WTC11 (cell line): Measurements from ENCODE around the gene PDE6G. TPM values are rescaled to one million over a fixed set of nuclear protein-coding genes. Genes with fewer than 3 reads are reported as not detected.
A peak's percentile ranks its signal among the peaks of the same experiment; 100 is the strongest.

ENCODE experiments used
- ATAC-seq: fragments of 200-7000 bp; cut with Tn5 transposase; 2 replicates; pipeline ENCODE4 v1.10.0; 2021; ENCODE audit warnings: mild to moderate bottlenecking, moderate library complexity
- CTCF ChIA-PET: fragments of 300-600 bp; sonication (Branson Sonifier 250); formaldehyde crosslinking; loops from one replicate; lab custom pipeline; 2021; ENCODE audit warnings: antibody characterized with exemption; lab: Charles Lee
- POLR2A ChIA-PET: fragments of 350-600 bp; sonication (Branson Sonifier 250); formaldehyde crosslinking; loops from one replicate; lab custom pipeline; 2021; ENCODE audit warnings: antibody characterized with exemption; lab: Charles Lee
- DNase-seq: peaks from one replicate; pipeline ENCODE4 v3.0.0; 2021; ENCODE audit warnings: low spot score
- H3K27ac Mint-ChIP-seq: 2 replicates; pipeline ENCODE4 v1.8.0; 2021; ENCODE audit warnings: mixed read lengths
- H3K27me3 Mint-ChIP-seq: 2 replicates; pipeline ENCODE4 v1.8.0; 2021; ENCODE audit warnings: low read depth, mild to moderate bottlenecking, moderate library complexity, mixed read lengths
- H3K36me3 Mint-ChIP-seq: 2 replicates; pipeline ENCODE4 v1.8.0; 2021; ENCODE audit warnings: mixed read lengths
- H3K4me1 Mint-ChIP-seq: 2 replicates; pipeline ENCODE4 v1.8.0; 2022; ENCODE audit warnings: mixed read lengths
- H3K4me3 Mint-ChIP-seq: 2 replicates; pipeline ENCODE4 v1.8.0; 2021; ENCODE audit warnings: mild to moderate bottlenecking, moderate library complexity, mixed read lengths
- H3K9me3 Mint-ChIP-seq: 2 replicates; pipeline ENCODE4 v1.8.0; 2021; ENCODE audit warnings: mixed read lengths
- ATF1 ChIP-seq: sonication (generic); formaldehyde crosslinking; IDR thresholded peaks from 2 replicates; pipeline ENCODE4 v1.8.1; 2023; ENCODE audit warnings: mild to moderate bottlenecking, moderate library complexity, missing genetic modification reagents
- CBFB ChIP-seq: sonication (generic); formaldehyde crosslinking; IDR thresholded peaks from 2 replicates; pipeline ENCODE4 v1.8.1; 2022; ENCODE audit warnings: mild to moderate bottlenecking, low read depth, missing genetic modification reagents
- CDX4 ChIP-seq: fragments of 250-450 bp; sonication (Bioruptor Pico); IDR thresholded peaks from 2 replicates; pipeline ENCODE4 v1.9.0; 2021; ENCODE audit warnings: moderate library complexity, mild to moderate bottlenecking, inconsistent platforms, borderline replicate concordance
- CREM ChIP-seq: sonication (generic); formaldehyde crosslinking; IDR thresholded peaks from 2 replicates; pipeline ENCODE4 v1.8.1; 2022; ENCODE audit warnings: mild to moderate bottlenecking, missing genetic modification reagents, moderate library complexity
- EMX1 ChIP-seq: fragments of 250-450 bp; sonication (Bioruptor Pico); IDR thresholded peaks from 2 replicates; pipeline ENCODE4 v1.8.0; 2021; ENCODE audit warnings: mild to moderate bottlenecking
- ESRRA ChIP-seq: sonication (generic); formaldehyde crosslinking; IDR thresholded peaks from 2 replicates; pipeline ENCODE4 v1.8.1; 2022; ENCODE audit warnings: mild to moderate bottlenecking, missing genetic modification reagents, borderline replicate concordance
- FOXK1 ChIP-seq: sonication (generic); formaldehyde crosslinking; IDR thresholded peaks from 2 replicates; pipeline ENCODE4 v1.8.0; 2022; ENCODE audit warnings: mild to moderate bottlenecking, moderate library complexity, missing genetic modification reagents
- FOXP4 ChIP-seq: sonication (generic); formaldehyde crosslinking; IDR thresholded peaks from 2 replicates; pipeline ENCODE4 v1.8.0; 2022; ENCODE audit warnings: mild to moderate bottlenecking, missing genetic modification reagents
- GABPB1 ChIP-seq: sonication (generic); formaldehyde crosslinking; IDR thresholded peaks from 2 replicates; pipeline ENCODE4 v1.8.1; 2023; ENCODE audit warnings: mild to moderate bottlenecking, missing genetic modification reagents
- GRHL2 ChIP-seq: fragments of 250-450 bp; sonication (Bioruptor Pico); IDR thresholded peaks from 2 replicates; pipeline ENCODE4 v1.8.0; 2022; ENCODE audit warnings: mild to moderate bottlenecking, moderate library complexity; ENCODE audit not compliant: insufficient replicate concordance, severe bottlenecking
- GTF2I ChIP-seq: fragments of 250-450 bp; sonication (Bioruptor Pico); conservative IDR thresholded peaks from 2 replicates; pipeline ENCODE4 v1.4.0; 2021; ENCODE audit warnings: mild to moderate bottlenecking
- HMGA2 ChIP-seq: fragments of 250-450 bp; sonication (Bioruptor Pico); IDR thresholded peaks from 2 replicates; pipeline ENCODE4 v1.4.0; 2021; ENCODE audit warnings: mild to moderate bottlenecking, moderate library complexity
- MAX ChIP-seq: sonication (generic); formaldehyde crosslinking; IDR thresholded peaks from 2 replicates; pipeline ENCODE4 v1.8.0; 2022; ENCODE audit warnings: mild to moderate bottlenecking, missing genetic modification reagents
- MLX ChIP-seq: sonication (generic); formaldehyde crosslinking; IDR thresholded peaks from 2 replicates; pipeline ENCODE4 v1.8.1; 2023; ENCODE audit warnings: mild to moderate bottlenecking, missing genetic modification reagents, moderate library complexity
- MYBL2 ChIP-seq: sonication (generic); formaldehyde crosslinking; IDR thresholded peaks from 2 replicates; pipeline ENCODE4 v1.8.1; 2023; ENCODE audit warnings: mild to moderate bottlenecking, moderate library complexity, missing genetic modification reagents
- NR1H2 ChIP-seq: sonication (generic); formaldehyde crosslinking; IDR thresholded peaks from 2 replicates; pipeline ENCODE4 v1.9.0; 2021; ENCODE audit warnings: mild to moderate bottlenecking, moderate library complexity, missing genetic modification reagents
- PRDM15 ChIP-seq: sonication (generic); formaldehyde crosslinking; IDR thresholded peaks from 2 replicates; pipeline ENCODE4 v1.8.0; 2022; ENCODE audit warnings: missing genetic modification reagents
- RELA ChIP-seq: sonication (generic); formaldehyde crosslinking; IDR thresholded peaks from 2 replicates; pipeline ENCODE4 v1.8.1; 2022; ENCODE audit warnings: missing genetic modification reagents, mild to moderate bottlenecking, borderline replicate concordance
- SMAD3 ChIP-seq: sonication (generic); formaldehyde crosslinking; IDR thresholded peaks from 2 replicates; pipeline ENCODE4 v1.8.0; 2022; ENCODE audit warnings: missing genetic modification reagents, mild to moderate bottlenecking, borderline replicate concordance
- SP1 ChIP-seq: sonication (generic); formaldehyde crosslinking; conservative IDR thresholded peaks from 2 replicates; pipeline ENCODE4 v1.8.1; 2022; ENCODE audit warnings: missing genetic modification reagents
- TEAD4 ChIP-seq: sonication (generic); formaldehyde crosslinking; IDR thresholded peaks from 2 replicates; pipeline ENCODE4 v1.8.0; 2022; ENCODE audit warnings: mild to moderate bottlenecking, missing genetic modification reagents
- USF1 ChIP-seq: sonication (generic); formaldehyde crosslinking; IDR thresholded peaks from 2 replicates; pipeline ENCODE4 v1.8.0; 2022; ENCODE audit warnings: mild to moderate bottlenecking, missing genetic modification reagents
- ZMAT4 ChIP-seq: fragments of 250-450 bp; sonication (Bioruptor Pico); IDR thresholded peaks from 2 replicates; pipeline ENCODE4 v1.9.0; 2021; ENCODE audit warnings: mild to moderate bottlenecking
- ZNF232 ChIP-seq: sonication (generic); formaldehyde crosslinking; IDR thresholded peaks from 2 replicates; pipeline ENCODE4 v1.8.0; 2022; ENCODE audit warnings: mild to moderate bottlenecking, missing genetic modification reagents
- ZNF396 ChIP-seq: fragments of 250-450 bp; sonication (Bioruptor Pico); IDR thresholded peaks from 2 replicates; pipeline ENCODE4 v1.8.0; 2021; ENCODE audit warnings: mild to moderate bottlenecking, moderate library complexity, borderline replicate concordance
- ZNF425 ChIP-seq: fragments of 250-450 bp; sonication (Bioruptor Pico); conservative IDR thresholded peaks from 2 replicates; pipeline ENCODE4 v1.9.0; 2021; ENCODE audit warnings: mild to moderate bottlenecking
- total RNA-seq: library from RNA; stranded (reverse); gene quantifications from 3 replicates; pipeline ENCODE4 v1.2.3, GENCODE V29; 2021

The PDE6G gene
- total RNA-seq, 1 experiment from 2014 or later = 4.4 TPM

GRCh38 chr17:81636505-81637288 lies 19.6 kb downstream of the PDE6G start, which contains the start of the genes NPLOC4 and TSPAN10:
Gene NPLOC4, minus strand, starts transcription at chr17:81637112. Its CDS starts 182 bp downstream, at chr17:81636930.
Gene TSPAN10, plus strand, starts transcription at chr17:81637196. Its CDS starts 5,217 bp downstream, at chr17:81642413.
- ChIA-PET POLR2A (interaction anchor here (0.6 to 1.0 kb wide), 2 partner anchors 11 to 575 kb away, joined by 4 read pairs; no protein-coding TSS in a partner anchor), CTCF (interaction anchor here (0.9 to 1.2 kb wide), 2 partner anchors 31 to 84 kb away, joined by 3 to 4 read pairs; no protein-coding TSS in a partner anchor)
- Mint-ChIP-seq H3K36me3 (peaks cover 5% of the 10 kb centered on the region), H3K4me3 (peak within 1 kb of the TSS; percentile 95), H3K27ac (peak within 1 kb of the TSS; percentile 99), H3K4me1 (peaks cover 10% of the 10 kb centered on the region), H3K27me3 (no peaks in the 10 kb centered on the region), H3K9me3 (0 out of 2 replicates have a peak, but pooled peaks cover 3% of the 10 kb centered on the region)
- DNase-seq (peak; percentile 85), ATAC-seq (peak; percentile 93)
- no peak for TF ChIP-seq ZNF425 (CRISPR knock-in tag)
- no peak for TF ChIP-seq RELA (CRISPR knock-in tag)
- TF ChIP-seq GTF2I = no peak
- peak; percentile 61; the same call in 1 of the 2 replicates for TF ChIP-seq MYBL2 (CRISPR knock-in tag)
- no peak for TF ChIP-seq USF1
- no peak for TF ChIP-seq MLX (CRISPR knock-in tag)
- peak; percentile 75 for TF ChIP-seq GABPB1 (CRISPR knock-in tag)
- no peak for TF ChIP-seq SMAD3 (CRISPR knock-in tag)
- TF ChIP-seq FOXP4 (CRISPR knock-in tag) = peak; percentile 68; the same call in 1 of the 2 replicates
- 0 out of 2 replicates have a peak, but pooled peaks have one; percentile 47 for TF ChIP-seq ESRRA (CRISPR knock-in tag)
- TF ChIP-seq ATF1 = no peak
- no peak; the same call in 1 of the 2 replicates for TF ChIP-seq MAX (CRISPR knock-in tag)
- no peak for TF ChIP-seq ZNF232
- no peak for TF ChIP-seq ZMAT4 (CRISPR knock-in tag)
- peak; percentile 95 for TF ChIP-seq CBFB (CRISPR knock-in tag)
- TF ChIP-seq GRHL2 (CRISPR knock-in tag) = no peak
- no peak for TF ChIP-seq HMGA2 (CRISPR knock-in tag)
- no peak for TF ChIP-seq ZNF396 (CRISPR knock-in tag)
- no peak for TF ChIP-seq NR1H2
- TF ChIP-seq CREM (CRISPR knock-in tag) = no peak; the same call in 1 of the 2 replicates
- TF ChIP-seq PRDM15 (CRISPR knock-in tag) = no peak
- no peak for TF ChIP-seq EMX1 (CRISPR knock-in tag)
- peak; percentile 89 for TF ChIP-seq FOXK1 (CRISPR knock-in tag)
- TF ChIP-seq SP1 (CRISPR knock-in tag) = peak; percentile 94
- no peak for TF ChIP-seq TEAD4 (CRISPR knock-in tag)
- no peak for TF ChIP-seq CDX4 (CRISPR knock-in tag)
